GM12892 (cell line): ENCODE data around the gene ARID2.

Experiments used
- POLR2A ChIP-seq: IDR thresholded peaks from 2 replicates; pipeline ENCODE4 v1.6.1; 2011; ENCODE audit warnings: low read depth, low read length, control low read depth
- POLR2AphosphoS5 ChIP-seq: IDR thresholded peaks from 2 replicates; pipeline ENCODE4 v1.6.1; 2011; ENCODE audit warnings: low read depth, low read length, control low read depth
- TAF1 ChIP-seq: IDR thresholded peaks from 2 replicates; pipeline ENCODE4 v1.6.1; 2011; ENCODE audit warnings: low read depth, mild to moderate bottlenecking, control low read depth, low read length, borderline replicate concordance

DNA sequence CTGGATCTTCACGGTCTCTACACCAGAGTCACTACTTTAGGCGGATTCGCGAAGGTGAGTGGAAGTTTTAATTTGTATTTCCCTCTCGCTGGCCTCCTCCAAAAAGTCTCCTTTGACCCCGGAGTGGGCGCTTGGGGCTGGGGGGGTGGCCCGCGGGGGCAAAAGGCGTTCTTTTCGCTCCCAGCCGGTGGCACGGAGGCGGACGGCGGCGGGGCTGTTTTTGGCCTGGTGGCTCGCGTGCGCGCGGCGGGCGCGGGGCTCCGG is 510 bp downstream of the ARID2 start:
- TF ChIP-seq POLR2A (no peak), TAF1 (no peak), POLR2AphosphoS5 (no peak)
